ENCODE data around the gene EIF5B.

The EIF5B gene

GRCh38 chr2:99433340-99433739 is 96.2 kb downstream of the EIF5B start:
- peaks cover 66% of the 10 kb centered on the region for H3K36me3 ChIP-seq (ENCODE audit: control insufficient read depth, low read length)
- H3K27ac ChIP-seq (ENCODE audit: low read depth, low read length), result no peak overlapping the region
- no peaks in the 10 kb centered on the region for H4K20me1 ChIP-seq (ENCODE audit: control insufficient read depth, insufficient read depth, low read depth, low read length)

GRCh38 chr2:99436874-99437273 is 99.7 kb downstream of the EIF5B start:
- H3K79me2 ChIP-seq (ENCODE audit: control insufficient read depth, low read length), result peaks cover 3% of the 10 kb centered on the region; the same call in 1 of the 2 replicates
- H3K27me3 ChIP-seq (ENCODE audit: control insufficient read depth, low read length), result no peaks in the 10 kb centered on the region
- TF ChIP-seq EZH2phosphoT487 (IDR thresholded peaks at IDR 0.05; ENCODE audit: borderline replicate concordance, low read length), result no peak
- TF ChIP-seq, protein P1, sequence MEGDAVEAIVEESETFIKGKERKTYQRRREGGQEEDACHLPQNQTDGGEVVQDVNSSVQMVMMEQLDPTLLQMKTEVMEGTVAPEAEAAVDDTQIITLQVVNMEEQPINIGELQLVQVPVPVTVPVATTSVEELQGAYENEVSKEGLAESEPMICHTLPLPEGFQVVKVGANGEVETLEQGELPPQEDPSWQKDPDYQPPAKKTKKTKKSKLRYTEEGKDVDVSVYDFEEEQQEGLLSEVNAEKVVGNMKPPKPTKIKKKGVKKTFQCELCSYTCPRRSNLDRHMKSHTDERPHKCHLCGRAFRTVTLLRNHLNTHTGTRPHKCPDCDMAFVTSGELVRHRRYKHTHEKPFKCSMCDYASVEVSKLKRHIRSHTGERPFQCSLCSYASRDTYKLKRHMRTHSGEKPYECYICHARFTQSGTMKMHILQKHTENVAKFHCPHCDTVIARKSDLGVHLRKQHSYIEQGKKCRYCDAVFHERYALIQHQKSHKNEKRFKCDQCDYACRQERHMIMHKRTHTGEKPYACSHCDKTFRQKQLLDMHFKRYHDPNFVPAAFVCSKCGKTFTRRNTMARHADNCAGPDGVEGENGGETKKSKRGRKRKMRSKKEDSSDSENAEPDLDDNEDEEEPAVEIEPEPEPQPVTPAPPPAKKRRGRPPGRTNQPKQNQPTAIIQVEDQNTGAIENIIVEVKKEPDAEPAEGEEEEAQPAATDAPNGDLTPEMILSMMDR (IDR thresholded peaks at IDR 0.05; ENCODE audit: low read depth, low read length, poor library complexity, severe bottlenecking), result no peak
- H3F3A ChIP-seq (ENCODE audit: control insufficient read depth, insufficient read depth), result peaks cover 2% of the 10 kb centered on the region; the same call in 1 of the 2 replicates
- no peaks in the 10 kb centered on the region for H3K9me3 ChIP-seq (ENCODE audit: control insufficient read depth, insufficient read depth, low read length)
- H3K27ac ChIP-seq (ENCODE audit: low read depth, low read length), result no peak overlapping the region
- no peaks in the 10 kb centered on the region for H3K9me2 ChIP-seq (replicated peaks; ENCODE audit: control insufficient read depth, low read length)
- H3K4me3 ChIP-seq (ENCODE audit: low read length), result no peak overlapping the region
- no peaks in the 10 kb centered on the region for H4K20me1 ChIP-seq (ENCODE audit: control insufficient read depth, insufficient read depth, low read depth, low read length)
- peaks cover 71% of the 10 kb centered on the region for H3K36me3 ChIP-seq (ENCODE audit: control insufficient read depth, low read length)
- no peaks in the 10 kb centered on the region for H3K4me1 ChIP-seq (ENCODE audit: control insufficient read depth, low read length)
- H3K4me2 ChIP-seq (ENCODE audit: low read length), result no peak overlapping the region

More at GRCh38 chr2:99433340-99433739, 96.2 kb downstream of the EIF5B start:
- no peak overlapping the region for H3K4me3 ChIP-seq (ENCODE audit: low read length)
- no peak for TF ChIP-seq EZH2phosphoT487 (IDR thresholded peaks at IDR 0.05; ENCODE audit: borderline replicate concordance, low read length)
- TF ChIP-seq, protein P1 (IDR thresholded peaks at IDR 0.05; ENCODE audit: low read depth, low read length, poor library complexity, severe bottlenecking), result no peak
- H3K27me3 ChIP-seq (ENCODE audit: control insufficient read depth, low read length), result no peaks in the 10 kb centered on the region
- peaks cover 2% of the 10 kb centered on the region; the same call in 1 of the 2 replicates for H3F3A ChIP-seq (ENCODE audit: control insufficient read depth, insufficient read depth)
- H3K4me1 ChIP-seq (ENCODE audit: control insufficient read depth, low read length), result peaks cover 6% of the 10 kb centered on the region; the same call in 1 of the 2 replicates
- H3K4me2 ChIP-seq (ENCODE audit: low read length), result no peak overlapping the region
- H3K9me2 ChIP-seq (replicated peaks; ENCODE audit: control insufficient read depth, low read length), result no peaks in the 10 kb centered on the region
- peaks cover 3% of the 10 kb centered on the region; the same call in 1 of the 2 replicates for H3K79me2 ChIP-seq (ENCODE audit: control insufficient read depth, low read length)
- H3K9me3 ChIP-seq (ENCODE audit: control insufficient read depth, insufficient read depth, low read length), result no peaks in the 10 kb centered on the region

DNA sequence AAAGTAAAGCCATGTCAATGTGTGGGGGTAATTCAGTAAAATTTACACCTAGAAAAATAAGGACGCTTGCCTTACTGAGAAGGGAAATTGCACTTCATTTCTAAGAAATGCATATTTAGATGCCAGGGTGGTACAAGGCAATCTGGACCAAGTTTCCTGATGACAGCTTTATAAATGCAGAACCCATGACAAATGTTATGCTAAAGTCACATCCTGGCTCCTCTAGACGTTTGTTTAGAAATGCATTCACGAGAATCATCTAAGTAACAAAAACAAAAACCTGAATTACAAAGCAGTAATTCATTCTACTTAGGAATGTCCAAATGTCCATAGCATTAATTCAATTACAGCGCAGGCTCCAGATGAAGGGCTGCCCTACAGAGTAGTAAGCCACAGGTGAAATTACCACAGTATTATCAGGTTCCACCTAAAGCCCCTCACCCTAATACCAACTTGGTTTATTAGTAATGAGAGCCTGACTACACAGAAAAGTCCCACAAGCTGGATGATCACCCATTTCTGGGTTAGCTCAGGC is 102.8 kb downstream of the EIF5B start:
- Histone ChIP-seq H3K9me2 (replicated peaks; ENCODE audit: control insufficient read depth, low read length) (no peaks in the 10 kb centered on the region), H3K27me3 (ENCODE audit: control insufficient read depth, low read length) (no peaks in the 10 kb centered on the region), H3K4me3 (ENCODE audit: low read length) (no peak overlapping the region), H3F3A (ENCODE audit: control insufficient read depth, insufficient read depth) (0 out of 2 replicates have a peak, but pooled peaks cover 3% of the 10 kb centered on the region), H3K4me2 (ENCODE audit: low read length) (no peak overlapping the region), H3K79me2 (ENCODE audit: control insufficient read depth, low read length) (peaks cover 8% of the 10 kb centered on the region), H3K9me3 (ENCODE audit: control insufficient read depth, insufficient read depth, low read length) (no peaks in the 10 kb centered on the region), H4K20me1 (ENCODE audit: control insufficient read depth, insufficient read depth, low read depth, low read length) (no peaks in the 10 kb centered on the region), H3K36me3 (ENCODE audit: control insufficient read depth, low read length) (peaks cover 63% of the 10 kb centered on the region), H3K27ac (ENCODE audit: low read depth, low read length) (no peak overlapping the region), H3K4me1 (ENCODE audit: control insufficient read depth, low read length) (no peaks in the 10 kb centered on the region)
- TF ChIP-seq EZH2phosphoT487 (IDR thresholded peaks at IDR 0.05; ENCODE audit: borderline replicate concordance, low read length), result no peak
- TF ChIP-seq, protein P1 (IDR thresholded peaks at IDR 0.05; ENCODE audit: low read depth, low read length, poor library complexity, severe bottlenecking), result no peak
